Measurements from ENCODE around the gene C2orf92. TPM values are rescaled to one million over a fixed set of nuclear protein-coding genes. Genes with fewer than 3 reads are reported as not detected.

Gene C2orf92
- total RNA-seq, 2 donors from 2014 or later = 21.3 to 47.1 TPM

DNA sequence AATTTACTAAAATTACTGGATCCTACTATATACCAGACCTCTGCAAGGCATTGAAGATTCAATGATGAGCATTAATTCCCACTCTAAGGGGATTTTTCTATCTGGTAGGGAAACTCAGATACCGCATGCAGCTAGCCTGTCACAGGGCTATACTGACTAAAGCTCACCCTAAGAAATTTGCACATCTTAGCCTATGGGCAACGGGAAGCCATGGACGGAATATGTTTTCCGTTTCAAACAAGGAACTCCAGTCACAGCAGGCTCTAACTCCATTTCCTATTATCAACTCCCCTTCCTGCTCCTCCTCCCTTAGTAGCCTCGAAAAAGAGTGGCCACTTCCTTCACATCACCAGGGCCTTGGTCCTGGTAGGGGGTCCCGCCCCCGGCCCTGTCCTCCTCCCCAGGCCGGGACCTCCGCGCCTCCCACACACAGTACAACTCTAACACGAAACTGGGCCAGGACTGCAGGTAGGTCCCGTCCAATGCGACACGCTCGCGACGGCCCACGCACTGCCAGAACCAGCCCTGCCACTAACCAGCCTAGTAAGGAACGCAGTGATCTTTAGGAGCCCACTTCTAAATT lies 24.3 kb upstream of the C2orf92 start:
- Histone ChIP-seq H3K4me1 (peaks cover 23% of the 10 kb centered on the region), H3K27me3 (no peaks in the 10 kb centered on the region), H3K4me3 (peak overlapping the region; percentile 2 to 12), H3K27ac (peak overlapping the region; percentile 86 to 95 (median 94)), H3K9me3 (no peaks in the 10 kb centered on the region), H3K36me3 (replicated peaks in 1 of 2; ENCODE audit: insufficient read depth in 1 of 2, low read depth in 2 of 2) (peaks cover 4 to 13% of the 10 kb centered on the region in 2 donors)
- intact Hi-C loops (cut with DNase I) = no loop called here
- ATAC-seq (peak; percentile 53), DNase-seq (no peak)
- WGBS, 2 donors = 8% methylated on average over 19 of the region's 19 CpGs
- TF ChIP-seq, protein P1, sequence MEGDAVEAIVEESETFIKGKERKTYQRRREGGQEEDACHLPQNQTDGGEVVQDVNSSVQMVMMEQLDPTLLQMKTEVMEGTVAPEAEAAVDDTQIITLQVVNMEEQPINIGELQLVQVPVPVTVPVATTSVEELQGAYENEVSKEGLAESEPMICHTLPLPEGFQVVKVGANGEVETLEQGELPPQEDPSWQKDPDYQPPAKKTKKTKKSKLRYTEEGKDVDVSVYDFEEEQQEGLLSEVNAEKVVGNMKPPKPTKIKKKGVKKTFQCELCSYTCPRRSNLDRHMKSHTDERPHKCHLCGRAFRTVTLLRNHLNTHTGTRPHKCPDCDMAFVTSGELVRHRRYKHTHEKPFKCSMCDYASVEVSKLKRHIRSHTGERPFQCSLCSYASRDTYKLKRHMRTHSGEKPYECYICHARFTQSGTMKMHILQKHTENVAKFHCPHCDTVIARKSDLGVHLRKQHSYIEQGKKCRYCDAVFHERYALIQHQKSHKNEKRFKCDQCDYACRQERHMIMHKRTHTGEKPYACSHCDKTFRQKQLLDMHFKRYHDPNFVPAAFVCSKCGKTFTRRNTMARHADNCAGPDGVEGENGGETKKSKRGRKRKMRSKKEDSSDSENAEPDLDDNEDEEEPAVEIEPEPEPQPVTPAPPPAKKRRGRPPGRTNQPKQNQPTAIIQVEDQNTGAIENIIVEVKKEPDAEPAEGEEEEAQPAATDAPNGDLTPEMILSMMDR (IDR thresholded peaks at IDR 0.05) = no peak
- no peak for TF ChIP-seq POLR2A (IDR thresholded peaks at IDR 0.05)

DNA sequence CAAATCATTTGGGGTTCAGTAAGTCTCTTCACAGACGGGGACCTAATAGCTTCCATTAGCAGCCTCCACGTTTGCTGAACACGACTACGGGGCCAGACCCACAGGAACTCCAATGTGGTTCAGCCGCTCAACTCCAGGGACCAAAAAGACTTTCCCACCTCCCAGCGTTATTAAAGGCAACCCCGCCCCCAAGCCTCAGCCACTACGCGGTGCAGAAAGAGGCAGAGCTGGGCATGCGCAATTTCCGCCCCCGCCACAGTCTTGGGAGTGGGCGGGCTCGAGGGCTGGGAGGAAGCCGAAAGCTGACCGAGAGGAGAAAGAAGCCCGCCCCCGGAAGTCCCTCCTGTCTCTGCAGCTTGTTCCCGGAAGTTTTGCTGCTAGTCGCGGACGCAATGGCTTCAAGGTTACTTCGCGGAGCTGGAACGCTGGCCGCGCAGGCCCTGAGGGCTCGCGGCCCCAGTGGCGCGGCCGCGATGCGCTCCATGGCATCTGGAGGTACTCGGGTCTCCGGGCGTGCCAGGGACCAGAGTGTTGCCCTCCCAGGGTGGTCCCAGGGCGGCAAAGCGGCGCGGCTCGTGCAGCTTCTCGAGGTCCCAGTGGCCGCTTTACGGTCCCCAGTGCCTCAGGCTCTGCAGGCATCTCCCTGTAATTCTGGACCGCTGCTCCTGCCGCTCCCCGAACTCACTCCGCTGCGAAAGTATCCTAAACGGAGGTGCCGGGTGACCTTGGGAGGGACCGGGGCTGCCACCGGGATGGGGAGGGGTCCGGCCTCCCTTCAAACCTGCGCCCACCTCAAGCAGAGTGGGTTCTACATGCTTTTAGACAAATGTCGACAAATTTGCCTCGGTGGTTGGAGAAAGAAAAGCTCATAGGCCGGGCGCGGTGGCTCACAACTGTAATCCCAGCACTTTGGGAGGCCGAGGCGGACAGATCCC lies 23.6 kb upstream of the C2orf92 start, which contains the start of gene COX5B:
Gene COX5B, plus strand, starts transcription at position 368 of the 935 bp plus-strand sequence. Its CDS starts 25 bp downstream, at position 393.
- peak within 1 kb of the TSS; percentile 33 to 79 for H3K4me3 ChIP-seq
- intact Hi-C loops (cut with DNase I) = no loop called here
- peaks cover 23% of the 10 kb centered on the region for H3K4me1 ChIP-seq
- WGBS, 2 donors = 1% methylated on average over 33 to 63 of the region's 63 CpGs
- no peaks in the 10 kb centered on the region for H3K9me3 ChIP-seq
- DNase-seq (peak; percentile 99), ATAC-seq (peak; percentile 99)
- no peaks in the 10 kb centered on the region for H3K27me3 ChIP-seq
- H3K27ac ChIP-seq = peak within 1 kb of the TSS; percentile 86 to 95 (median 94)
- H3K36me3 ChIP-seq (replicated peaks in 1 of 2; ENCODE audit: insufficient read depth in 1 of 2, low read depth in 2 of 2) = peaks cover 4 to 13% of the 10 kb centered on the region in 2 donors
- TF ChIP-seq, protein P1 (IDR thresholded peaks at IDR 0.05) = peak in 2 of 7 experiments; percentile 3 to 23
- peak; percentile 71 to 98 (median 98) for TF ChIP-seq POLR2A (IDR thresholded peaks at IDR 0.05)

DNA sequence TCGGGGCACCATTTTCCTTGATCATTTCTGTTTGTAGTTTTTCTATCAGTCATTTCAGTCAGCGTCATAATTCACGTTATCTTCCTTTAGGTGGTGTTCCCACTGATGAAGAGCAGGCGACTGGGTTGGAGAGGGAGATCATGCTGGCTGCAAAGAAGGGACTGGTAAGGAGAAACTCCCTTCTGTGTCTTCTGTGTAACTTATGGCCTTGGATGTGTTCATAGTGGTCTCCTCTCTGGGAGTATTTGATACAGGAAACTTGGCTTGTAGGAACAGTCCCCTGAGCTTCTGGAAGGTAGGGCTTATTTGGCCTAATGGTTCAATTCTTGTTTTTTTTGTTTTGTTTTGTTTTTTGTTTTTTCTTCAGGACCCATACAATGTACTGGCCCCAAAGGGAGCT lies 22.5 kb upstream of the C2orf92 start:
- peaks cover 4 to 13% of the 10 kb centered on the region in 2 donors for H3K36me3 ChIP-seq (replicated peaks in 1 of 2; ENCODE audit: insufficient read depth in 1 of 2, low read depth in 2 of 2)
- WGBS, 2 donors = 71 to 84% methylated on average over 4 of the region's 4 CpGs
- intact Hi-C loops (cut with DNase I) = no loop called here
- peak overlapping the region in 1 of 2 donors; percentile 79 for H3K4me3 ChIP-seq
- no peak for ATAC-seq
- no peak for DNase-seq
- H3K9me3 ChIP-seq = no peaks in the 10 kb centered on the region
- H3K27ac ChIP-seq = peak overlapping the region in 2 of 4 donors; percentile 92 to 95
- no peaks in the 10 kb centered on the region for H3K27me3 ChIP-seq
- H3K4me1 ChIP-seq = peaks cover 23% of the 10 kb centered on the region
- TF ChIP-seq POLR2A (IDR thresholded peaks at IDR 0.05) = no peak
- TF ChIP-seq, protein P1 (IDR thresholded peaks at IDR 0.05) = no peak

DNA sequence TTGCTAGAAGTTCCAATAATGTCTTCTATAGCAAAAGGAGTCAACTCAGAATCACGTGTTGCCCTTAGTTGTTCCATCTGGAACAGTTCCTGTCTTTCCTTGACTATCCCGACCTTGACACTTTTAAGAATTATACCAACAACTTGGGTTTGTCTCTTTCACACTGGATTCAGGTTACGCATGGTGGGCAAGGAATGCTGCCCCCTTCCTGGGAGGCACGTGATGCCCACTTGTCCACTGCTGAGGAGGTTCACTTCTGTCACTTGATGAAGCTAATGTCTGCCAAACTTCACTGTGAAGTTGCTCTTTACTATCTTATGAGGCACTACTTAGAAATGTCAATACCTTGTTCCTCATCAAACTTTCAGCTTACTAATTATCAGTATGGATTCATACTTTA lies 18.4 kb upstream of the C2orf92 start:
- intact Hi-C loops (cut with DNase I) = no loop called here
- Histone ChIP-seq H3K27me3 (no peaks in the 10 kb centered on the region), H3K4me3 (no peak overlapping the region), H3K27ac (no peak overlapping the region), H3K4me1 (peaks cover 16% of the 10 kb centered on the region), H3K36me3 (replicated peaks in 1 of 2; ENCODE audit: insufficient read depth in 1 of 2, low read depth in 2 of 2) (peaks cover 4 to 13% of the 10 kb centered on the region in 2 donors), H3K9me3 (no peaks in the 10 kb centered on the region)
- TF ChIP-seq, protein P1 (IDR thresholded peaks at IDR 0.05) = no peak
- TF ChIP-seq POLR2A (IDR thresholded peaks at IDR 0.05) = no peak
- no peak for ATAC-seq
- no peak for DNase-seq
- WGBS, 2 donors = 74 to 77% methylated on average over 4 of the region's 4 CpGs
